Adipose tissue (tissue), 3 donors: ENCODE measurements around the gene CYP1B1. TPM values are rescaled to one million over a fixed set of nuclear protein-coding genes. Genes with fewer than 3 reads are reported as not detected.

Experiments
- polyA plus RNA-seq, 3 donors: library from polyadenylated mRNA; stranded (reverse); fragments of 200-250 nt; gene quantifications; one replicate each; pipeline ENCODE4 v1.2.3, GENCODE V29; 2013
- donor health status: healthy with polysubstance abuse.
- donor health status: Bipolar disorder and iron deficiency.
- donor health status: healthy.

CYP1B1 gene
- polyA plus RNA-seq, 3 donors = 1.9 to 144 (median 43.9) TPM

Other genes starting within 250 kb of the CYP1B1 start
- gene RMDN2, start 150.9 kb downstream of the CYP1B1 start, polyA plus RNA-seq = 1 to 10 TPM; 2.8 to 7.3 (median 6.3) TPM